Spleen (tissue), 11 donors: ENCODE results near the gene HDAC9. TPM values are rescaled to one million over a fixed set of nuclear protein-coding genes. Genes with fewer than 3 reads are reported as not detected.

ENCODE experiments used
- DNase-seq: peaks from one replicate; pipeline ENCODE4 v3.0.0-alpha.2; 2020
- H3K27ac ChIP-seq, 8 donors: fragments of 200-600 bp; sonication (generic) in 7 of 8; 1 replicate in 4 of 8; 2 replicates in 4 of 8; pipeline versions ENCODE4 v1.5.0 to v1.8.0; 2016 to 2021; ENCODE audit warnings: inconsistent platforms in 4 of 8, mild to moderate bottlenecking in 4 of 8, moderate library complexity in 1 of 8
- H3K27me3 ChIP-seq, 7 donors: fragments of 200-600 bp; sonication (generic) in 6 of 7; replicated peaks in 1 of 7; 1 replicate in 4 of 7; 2 replicates in 3 of 7; pipeline versions ENCODE4 v1.5.0 to v1.8.0; 2016 to 2021; ENCODE audit warnings: inconsistent platforms in 3 of 7, mild to moderate bottlenecking in 1 of 7
- H3K36me3 ChIP-seq, 6 donors: fragments of 200-600 bp; sonication (generic) in 5 of 6; 1 replicate in 4 of 6; 2 replicates in 2 of 6; pipeline versions ENCODE4 v1.5.0 to v1.8.0; 2016 to 2021; ENCODE audit warnings: inconsistent platforms in 2 of 6
- H3K4me1 ChIP-seq, 6 donors: fragments of 200-600 bp; sonication (generic) in 5 of 6; 1 replicate in 3 of 6; 2 replicates in 3 of 6; pipeline versions ENCODE4 v1.5.0 to v1.8.0; 2016 to 2021; ENCODE audit warnings: inconsistent platforms in 3 of 6
- H3K4me3 ChIP-seq, 8 donors: fragments of 200-600 bp; sonication (generic) in 7 of 8; 1 replicate in 4 of 8; 2 replicates in 4 of 8; pipeline versions ENCODE4 v1.5.0 to v1.8.0; 2016 to 2021; ENCODE audit warnings: inconsistent platforms in 4 of 8, mild to moderate bottlenecking in 4 of 8, moderate library complexity in 2 of 8
- H3K9me3 ChIP-seq, 8 donors: fragments of 200-600 bp; sonication (generic) in 7 of 8; 1 replicate in 4 of 8; 2 replicates in 4 of 8; pipeline versions ENCODE4 v1.5.0 to v1.8.0; 2016 to 2021; ENCODE audit warnings: inconsistent platforms in 4 of 8
- POLR2A ChIP-seq, 3 donors: fragments of 450-650 bp; IDR thresholded peaks; one replicate each; pipeline ENCODE4 v1.5.1; 2017; ENCODE audit warnings: antibody characterized with exemption in 3 of 3, mild to moderate bottlenecking in 1 of 3
- POLR2AphosphoS5 ChIP-seq, 3 donors: sonication (generic); formaldehyde crosslinking; IDR thresholded peaks; one replicate each; pipeline ENCODE4 v1.5.1; 2017; ENCODE audit warnings: antibody characterized with exemption in 3 of 3
- WGBS, 5 donors: extraction: QIAGEN DNeasy Blood & Tissue Kit in 3 of 5; methylation state at CpG; one replicate each; pipeline versions ENCODE4 v1.1.5 to v1.1.7; 2013 to 2018; 5-methylcytosine and 5-hydroxymethylcytosine counted together
- intact Hi-C: fragments of 100-400 bp; cut with DNase I; formaldehyde crosslinking; loops from one replicate; pipeline ENCODE4 v1.15.0; 2023; ENCODE audit warnings: low total_unique reads
- polyA plus RNA-seq, 3 donors: library from polyadenylated mRNA; stranded (reverse); fragments of 200-250 nt; gene quantifications; one replicate each; pipeline ENCODE4 v1.2.1, GENCODE V29; 2013
- total RNA-seq, 7 donors: library from RNA; depleted of rRNA in 3 of 7; stranded (reverse); fragments of >200 nt in 3 of 7; fragmentation: NEBNext Ultra II Directional in 4 of 7; extraction: Animal tissue kit (Norgen Biotek cat#: 25700) in 4 of 7; gene quantifications; one replicate each; pipeline versions ENCODE4 v1.1.0 to v1.2.1, GENCODE V29; 2016 to 2021
- TF ChIP-seq, protein P1 (sequence below), 11 experiments: fragments of 200-600 bp in 7 of 11; fragments of 450-650 bp in 4 of 11; sonication (generic) in 4 of 11; IDR thresholded peaks in 8 of 11; conservative IDR thresholded peaks in 3 of 11; 1 replicate in 7 of 11; 2 replicates in 4 of 11; pipeline versions ENCODE4 v1.4.0 to v1.8.0; 2016 to 2021; ENCODE audit warnings: antibody characterized with exemption in 11 of 11, inconsistent platforms in 4 of 11, mild to moderate bottlenecking in 1 of 11
- donor health status: healthy with polysubstance abuse.
- donor health status: DM: no; HTN: no; CAD: no; lungs with moderate emphysema.
- donor health status: DM: no; HTN: no; CAD: no.
- donor health status: Bipolar disorder and iron deficiency.
- donor health status: healthy.
- donor health status: DM: no; HTN: no; CAD: no.
- donor health status: DM: yes; HTN: yes; CAD: no.

HDAC9 gene
- total and polyA plus RNA-seq, 10 donors, result 15.9 to 100 (median 66.1) TPM

- TF ChIP-seq, protein P1, sequence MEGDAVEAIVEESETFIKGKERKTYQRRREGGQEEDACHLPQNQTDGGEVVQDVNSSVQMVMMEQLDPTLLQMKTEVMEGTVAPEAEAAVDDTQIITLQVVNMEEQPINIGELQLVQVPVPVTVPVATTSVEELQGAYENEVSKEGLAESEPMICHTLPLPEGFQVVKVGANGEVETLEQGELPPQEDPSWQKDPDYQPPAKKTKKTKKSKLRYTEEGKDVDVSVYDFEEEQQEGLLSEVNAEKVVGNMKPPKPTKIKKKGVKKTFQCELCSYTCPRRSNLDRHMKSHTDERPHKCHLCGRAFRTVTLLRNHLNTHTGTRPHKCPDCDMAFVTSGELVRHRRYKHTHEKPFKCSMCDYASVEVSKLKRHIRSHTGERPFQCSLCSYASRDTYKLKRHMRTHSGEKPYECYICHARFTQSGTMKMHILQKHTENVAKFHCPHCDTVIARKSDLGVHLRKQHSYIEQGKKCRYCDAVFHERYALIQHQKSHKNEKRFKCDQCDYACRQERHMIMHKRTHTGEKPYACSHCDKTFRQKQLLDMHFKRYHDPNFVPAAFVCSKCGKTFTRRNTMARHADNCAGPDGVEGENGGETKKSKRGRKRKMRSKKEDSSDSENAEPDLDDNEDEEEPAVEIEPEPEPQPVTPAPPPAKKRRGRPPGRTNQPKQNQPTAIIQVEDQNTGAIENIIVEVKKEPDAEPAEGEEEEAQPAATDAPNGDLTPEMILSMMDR (IDR thresholded peaks at IDR 0.05 in 8 of 11, conservative IDR thresholded peaks at IDR 0.05 in 3 of 11), result no peak
- TF ChIP-seq POLR2AphosphoS5 (IDR thresholded peaks at IDR 0.05) (no peak), POLR2A (IDR thresholded peaks at IDR 0.05) (no peak)
- Histone ChIP-seq H3K36me3 (peaks cover 0 to 6% (median 0%) of the 10 kb centered on the region in 6 donors), H3K4me1 (peaks cover 0 to 17% (median 0%) of the 10 kb centered on the region in 6 donors), H3K27me3 (no peaks in the 10 kb centered on the region), H3K4me3 (no peak overlapping the region), H3K9me3 (no peaks in the 10 kb centered on the region), H3K27ac (no peak overlapping the region)
- intact Hi-C loops, result no loop called here
- no peak for DNase-seq
- WGBS, 5 donors, result 86 to 93% (median 90%) methylated on average over 6 of the region's 6 CpGs
Measured at GRCh38 chr7:18541871-18542212, 46.3 kb downstream of the HDAC9 start.

GRCh38 chr7:18546576-18546975, 51.0 kb downstream of the HDAC9 start:
- Histone ChIP-seq H3K9me3 (no peaks in the 10 kb centered on the region), H3K4me1 (peaks cover 0 to 12% (median 0%) of the 10 kb centered on the region in 6 donors), H3K27me3 (no peaks in the 10 kb centered on the region), H3K36me3 (peaks cover 0 to 6% (median 0%) of the 10 kb centered on the region in 6 donors), H3K4me3 (no peak overlapping the region), H3K27ac (no peak overlapping the region)
- intact Hi-C loops, result no loop called here
- TF ChIP-seq, protein P1 (IDR thresholded peaks at IDR 0.05 in 8 of 11, conservative IDR thresholded peaks at IDR 0.05 in 3 of 11), result no peak
- no peak for TF ChIP-seq POLR2AphosphoS5 (IDR thresholded peaks at IDR 0.05)
- TF ChIP-seq POLR2A (IDR thresholded peaks at IDR 0.05), result no peak
- DNase-seq, result no peak
- WGBS, 5 donors, result 84 to 89% (median 87%) methylated on average over 3 of the region's 3 CpGs

GRCh38 chr7:18547509-18548187, 52.1 kb downstream of the HDAC9 start:
- no peaks in the 10 kb centered on the region for H3K27me3 ChIP-seq
- DNase-seq, result no peak
- H3K4me3 ChIP-seq, result no peak overlapping the region
- TF ChIP-seq, protein P1 (IDR thresholded peaks at IDR 0.05 in 8 of 11, conservative IDR thresholded peaks at IDR 0.05 in 3 of 11), result no peak
- TF ChIP-seq POLR2AphosphoS5 (IDR thresholded peaks at IDR 0.05), result no peak
- TF ChIP-seq POLR2A (IDR thresholded peaks at IDR 0.05), result no peak
- no peaks in the 10 kb centered on the region for H3K9me3 ChIP-seq
- WGBS, 5 donors, result 88 to 94% (median 88%) methylated on average over 4 of the region's 4 CpGs
- H3K4me1 ChIP-seq, result peaks cover 0 to 23% (median 5%) of the 10 kb centered on the region in 6 donors
- H3K36me3 ChIP-seq, result peaks cover 0 to 6% (median 0%) of the 10 kb centered on the region in 6 donors
- no peak overlapping the region for H3K27ac ChIP-seq
- intact Hi-C loops, result no loop called here

DNA sequence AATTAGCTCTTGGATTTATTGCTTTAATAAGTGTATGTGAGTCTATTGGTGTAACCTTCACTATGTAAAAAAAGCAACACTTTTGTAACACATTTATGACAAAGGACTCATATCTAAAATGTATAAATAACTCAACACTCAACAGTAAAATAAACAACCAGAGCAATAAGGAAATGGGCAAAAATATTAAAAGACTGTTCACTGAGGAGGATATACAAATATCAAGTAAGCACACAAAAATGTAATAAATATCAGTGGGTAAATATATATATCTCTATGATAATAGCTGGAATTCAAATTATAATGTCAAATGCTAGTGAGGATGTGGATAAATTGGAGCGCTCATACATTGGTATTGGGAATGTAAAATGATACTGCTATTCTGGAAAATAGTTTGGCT, 53.0 kb downstream of the HDAC9 start:
- Histone ChIP-seq H3K27ac (no peak overlapping the region), H3K27me3 (no peaks in the 10 kb centered on the region), H3K36me3 (peaks cover 0 to 6% (median 0%) of the 10 kb centered on the region in 6 donors), H3K4me3 (no peak overlapping the region), H3K4me1 (peaks cover 0 to 32% (median 12%) of the 10 kb centered on the region in 6 donors), H3K9me3 (no peaks in the 10 kb centered on the region)
- intact Hi-C loops, result no loop called here
- no peak for TF ChIP-seq POLR2A (IDR thresholded peaks at IDR 0.05)
- TF ChIP-seq, protein P1 (IDR thresholded peaks at IDR 0.05 in 8 of 11, conservative IDR thresholded peaks at IDR 0.05 in 3 of 11), result no peak
- no peak for TF ChIP-seq POLR2AphosphoS5 (IDR thresholded peaks at IDR 0.05)
- DNase-seq, result no peak
- 96 to 100% (median 98%) methylated on average over 1 of the region's 1 CpG for WGBS, 5 donors
